Measurements from ENCODE around the gene KRT85. TPM values are rescaled to one million over a fixed set of nuclear protein-coding genes. Genes with fewer than 3 reads are reported as not detected.

Gene KRT85
- total and polyA plus RNA-seq, 2 of the 13 experiments (the other 11 are each of a cell fraction or from before 2014, with no cell fraction given), result not detected

GRCh38 chr12:52313926-52314325, 53.4 kb downstream of the KRT85 start:
- Histone ChIP-seq H3K9me3 (ENCODE audit: low read length) (no peaks in the 10 kb centered on the region), H3K36me3 (replicated peaks in 1 of 2; ENCODE audit: control insufficient read depth in 1 of 2, insufficient read depth in 2 of 2, low read length in 2 of 2) (no peaks in the 10 kb centered on the region), H3K27me3 (ENCODE audit: control insufficient read depth in 1 of 2, insufficient read depth in 2 of 2, low read length in 2 of 2) (peaks cover 6 to 36% of the 10 kb centered on the region in 2 experiments; a peak in 3 of 5 replicates), H3K4me1 (ENCODE audit: insufficient read depth, low read length) (peaks cover 10% of the 10 kb centered on the region), H3K4me3 (replicated peaks in 1 of 3; ENCODE audit: insufficient read depth in 1 of 3, low read depth in 2 of 3, low read length in 3 of 3) (no peak overlapping the region), H4K20me1 (ENCODE audit: insufficient read depth, low read length) (no peaks in the 10 kb centered on the region), H2AFZ (ENCODE audit: low read length) (no peak overlapping the region), H3K27ac (ENCODE audit: extremely low read length, insufficient read depth, low read length) (no peak overlapping the region), H3K9ac (ENCODE audit: insufficient read depth, low read depth, low read length) (no peak overlapping the region), H3K4me2 (ENCODE audit: low read depth, low read length) (no peak overlapping the region), H3K79me2 (ENCODE audit: insufficient read depth, low read length) (no peaks in the 10 kb centered on the region)
- in situ Hi-C loops (cut with HindIII; ENCODE audit: extremely low pct_ligation_motif_present, low pct_unique_long_range_greater_than_20kb) (no loop called here), intact Hi-C loops (cut with micrococcal nuclease; ENCODE audit: unreplicated experiment) (no loop called here)
- no TSS peak for BruUV-seq (replicated peaks)
- CTCF ChIA-PET (ENCODE audit: low intra/inter-chr PET ratio, low total read pairs), result no interaction called here
- POLR2A ChIA-PET, result no interaction called here
- no peak for FAIRE-seq
- TF ChIP-seq SMC3 (IDR thresholded peaks at IDR 0.05; ENCODE audit: low read length), result no peak
- TF ChIP-seq ZNF724P (CRISPR knock-in tag; IDR thresholded peaks at IDR 0.05; ENCODE audit: borderline replicate concordance), result no peak
- no peak for TF ChIP-seq GLMP (CRISPR knock-in tag; IDR thresholded peaks at IDR 0.05; ENCODE audit: borderline replicate concordance)
- no peak for TF ChIP-seq FOXO1 (CRISPR knock-in tag; IDR thresholded peaks at IDR 0.05)
- TF ChIP-seq ZBTB33 (CRISPR knock-in tag; IDR thresholded peaks at IDR 0.05), result no peak
- TF ChIP-seq MIER2 (CRISPR knock-in tag; IDR thresholded peaks at IDR 0.05), result no peak
- TF ChIP-seq FOSL2 (CRISPR knock-in tag; IDR thresholded peaks at IDR 0.05), result no peak
- ATAC-seq, result no peak
- 54% methylated on average over 6 of the region's 9 CpGs for WGBS (ENCODE audit: low lambda C conversion rate)
- DNase-seq (ENCODE audit: low spot score), result no peak
